ENCODE measurements around the gene NUCKS1. TPM values are rescaled to one million over a fixed set of nuclear protein-coding genes. Genes with fewer than 3 reads are reported as not detected.

The NUCKS1 gene
- total RNA-seq, 1 experiment from 2014 or later, result 210 TPM

GRCh38 chr1:205772607-205773032 is 22.6 kb upstream of the NUCKS1 start:
- ChIA-PET POLR2A (interaction anchor here (1.0 kb wide), 1 partner anchor 23 kb away, joined by 3 read pairs; no protein-coding TSS in a partner anchor), CTCF (interaction anchor here (0.6 kb wide), 1 partner anchor 115 kb away, joined by 21 read pairs; no protein-coding TSS in a partner anchor)
- in situ Hi-C loops (cut with HindIII; ENCODE audit: low pct_unique_long_range_greater_than_20kb, low sequenced_read_pairs), result no loop called here
- Histone ChIP-seq H3K27me3 (ENCODE audit: control insufficient read depth, insufficient read depth, low read length) (no peaks in the 10 kb centered on the region), H3K4me3 (ENCODE audit: low read depth in 2 of 2, low read length in 2 of 2) (no peak overlapping the region), H3K4me1 (ENCODE audit: control insufficient read depth, insufficient read depth, low read length) (peaks cover 9% of the 10 kb centered on the region), H3K36me3 (ENCODE audit: control insufficient read depth, insufficient read depth, low read length) (no peaks in the 10 kb centered on the region), H3K9me3 (ENCODE audit: control insufficient read depth, insufficient read depth, low read depth, low read length) (peaks cover 5% of the 10 kb centered on the region; the same call in 1 of the 2 replicates), H3K27ac (ENCODE audit: low read length) (no peak overlapping the region)
- intact Hi-C loops (cut with micrococcal nuclease; ENCODE audit: unreplicated experiment), result no loop called here
- BruUV-seq (replicated peaks), result no TSS peak
- no peak for ATAC-seq
- TF ChIP-seq SIN3A (IDR thresholded peaks at IDR 0.05; ENCODE audit: borderline replicate concordance, insufficient read depth, low read depth, low read length) (no peak), TCF7L2 (IDR thresholded peaks at IDR 0.05; ENCODE audit: low read depth, low read length) (no peak), POLR2AphosphoS5 (IDR thresholded peaks at IDR 0.05; ENCODE audit: low read depth, low read length) (no peak), CTCF (IDR thresholded peaks at IDR 0.05) (no peak), REST (IDR thresholded peaks at IDR 0.05; ENCODE audit: insufficient read depth in 1 of 2, low read depth in 2 of 2, low read length in 1 of 2) (no peak)
- DNase-seq (ENCODE audit: low read depth, low spot score), result no peak

GRCh38 chr1:205770618-205771017 is 20.6 kb upstream of the NUCKS1 start:
- POLR2A ChIA-PET, result interaction anchor here (0.7 kb wide), 1 partner anchor 15 kb away, joined by 3 read pairs; no protein-coding TSS in a partner anchor
- BruUV-seq (replicated peaks), result no TSS peak

More at GRCh38 chr1:205770618-205771017, 20.6 kb upstream of the NUCKS1 start:
- H3K36me3 ChIP-seq (ENCODE audit: control insufficient read depth, insufficient read depth, low read length), result no peaks in the 10 kb centered on the region
- intact Hi-C loops (cut with micrococcal nuclease; ENCODE audit: unreplicated experiment), result no loop called here
- no peaks in the 10 kb centered on the region for H3K27me3 ChIP-seq (ENCODE audit: control insufficient read depth, insufficient read depth, low read length)
- CTCF ChIA-PET, result no interaction called here
- H3K27ac ChIP-seq (ENCODE audit: low read length), result no peak overlapping the region
- no peak for TF ChIP-seq POLR2AphosphoS5 (IDR thresholded peaks at IDR 0.05; ENCODE audit: low read depth, low read length)
- no peak for TF ChIP-seq TCF7L2 (IDR thresholded peaks at IDR 0.05; ENCODE audit: low read depth, low read length)
- TF ChIP-seq SIN3A (IDR thresholded peaks at IDR 0.05; ENCODE audit: borderline replicate concordance, insufficient read depth, low read depth, low read length), result no peak
- no peak for TF ChIP-seq REST (IDR thresholded peaks at IDR 0.05; ENCODE audit: insufficient read depth in 1 of 2, low read depth in 2 of 2, low read length in 1 of 2)
- no peak for TF ChIP-seq CTCF (IDR thresholded peaks at IDR 0.05)
- no peak for DNase-seq (ENCODE audit: low read depth, low spot score)
- in situ Hi-C loops (cut with HindIII; ENCODE audit: low pct_unique_long_range_greater_than_20kb, low sequenced_read_pairs), result no loop called here
- no peak for ATAC-seq
- no peak overlapping the region for H3K4me3 ChIP-seq (ENCODE audit: low read depth in 2 of 2, low read length in 2 of 2)
- peaks cover 8% of the 10 kb centered on the region for H3K4me1 ChIP-seq (ENCODE audit: control insufficient read depth, insufficient read depth, low read length)
- no peaks in the 10 kb centered on the region for H3K9me3 ChIP-seq (ENCODE audit: control insufficient read depth, insufficient read depth, low read depth, low read length)
